Right lung (tissue), 5 donors: ENCODE results near the gene RASL10B. TPM values are rescaled to one million over a fixed set of nuclear protein-coding genes. Genes with fewer than 3 reads are reported as not detected.
A peak's percentile ranks its signal among the peaks of the same experiment; 100 is the strongest.
"Not testable (repeated sequence)": the region's sequence is repeated elsewhere in the genome, so short reads cannot be mapped to it uniquely, and the experiment has no call there.

Experiments used
- DNase-seq, 2 donors: peaks; one replicate each; pipeline ENCODE4 v3.0.0-alpha.2; 2013
- polyA plus RNA-seq, 5 donors: library from polyadenylated mRNA; unstranded; fragments of 120-200 nt; gene quantifications; one replicate each; pipeline versions ENCODE4 v1.2.1 to v1.2.3, GENCODE V29; 2013; ENCODE audit warnings: inconsistent platforms in 1 of 5, low replicate concordance in 1 of 5; ENCODE audit not compliant: insufficient read length in 5 of 5, insufficient read depth in 1 of 5

Gene RASL10B
- polyA plus RNA-seq, 5 donors, result 2.2 to 3.8 (median 3.0) TPM

DNA sequence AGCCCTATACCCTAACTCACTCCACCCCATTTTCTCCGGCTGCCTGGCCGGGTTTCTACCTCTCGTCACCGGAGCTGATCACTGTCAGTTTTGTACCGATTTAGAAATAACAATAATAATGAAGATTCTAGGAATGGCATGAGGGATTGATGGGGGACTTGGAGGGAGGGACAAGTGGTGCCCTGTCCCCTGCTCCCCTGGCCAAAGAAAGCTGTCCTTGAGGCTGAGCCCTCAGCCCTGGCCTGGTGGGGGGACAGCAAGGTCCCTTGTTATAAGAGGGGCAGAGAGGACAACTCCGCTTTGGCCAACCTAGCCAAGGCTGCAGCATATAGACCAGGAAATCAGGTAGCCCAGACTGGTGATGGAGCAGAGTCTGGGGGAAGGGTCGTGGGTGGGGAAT is 11.1 kb downstream of the RASL10B start:
- no peak for DNase-seq

DNA sequence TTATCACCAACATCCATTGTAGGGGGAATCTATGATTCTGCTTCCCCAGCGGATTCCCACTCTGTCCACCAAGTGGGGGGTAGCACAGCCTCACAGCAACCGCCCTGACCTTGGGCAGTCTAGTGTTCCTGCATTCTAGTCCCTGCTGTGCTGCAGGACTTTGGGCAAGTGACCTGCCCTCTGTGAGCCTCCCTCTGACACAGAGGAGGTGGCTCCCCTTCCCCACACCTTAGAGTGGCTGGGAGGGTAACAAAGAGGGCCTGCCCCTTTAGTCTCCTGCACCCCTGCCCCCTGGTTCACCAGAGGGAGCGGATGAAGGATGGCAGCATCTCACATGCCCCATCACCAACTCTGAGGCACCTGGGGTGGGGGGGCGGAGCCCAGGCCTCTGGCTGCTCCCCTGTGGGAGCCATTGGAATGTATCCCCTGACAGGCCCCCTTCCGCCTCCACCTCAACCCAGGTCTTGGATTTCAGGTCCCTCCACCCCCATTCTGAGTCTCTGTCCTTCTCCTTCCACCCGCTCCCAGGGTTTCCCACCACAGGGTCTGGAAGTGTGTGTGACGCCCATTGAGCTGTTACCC is 11.5 kb downstream of the RASL10B start:
- no peak for DNase-seq

DNA sequence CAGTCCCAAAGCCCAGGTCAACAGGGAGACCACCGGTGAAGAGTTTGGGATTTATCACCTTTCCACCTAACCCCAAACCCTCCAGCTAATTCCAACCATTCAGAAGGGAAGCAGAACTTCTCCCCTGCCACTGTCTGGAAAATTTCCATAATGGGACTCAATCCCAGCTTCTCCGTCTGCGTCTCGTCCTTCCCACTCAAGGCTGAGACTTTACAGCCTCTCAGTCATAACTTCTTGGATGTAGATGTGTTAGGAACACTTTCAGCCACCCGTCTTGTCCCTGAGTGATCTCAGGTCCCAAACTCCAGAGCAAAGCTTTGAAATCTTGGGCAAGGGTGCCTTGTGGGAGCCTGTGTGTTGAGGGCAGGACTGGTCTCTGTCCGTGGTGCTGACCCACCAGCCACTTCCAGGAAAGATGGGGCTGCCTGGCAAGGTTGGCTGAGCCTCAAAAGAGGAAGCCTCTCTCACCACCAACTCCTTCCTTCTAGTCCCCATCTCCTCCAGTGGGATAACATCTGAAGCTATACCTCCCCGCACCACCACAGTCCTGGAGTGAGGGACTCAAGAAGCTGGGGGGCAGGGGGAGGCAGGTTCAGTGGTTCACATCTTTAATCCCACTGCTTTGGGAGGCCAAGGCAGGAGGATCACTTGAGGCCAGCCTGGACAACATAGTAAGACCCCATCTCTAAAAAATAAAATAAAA is 12.3 kb downstream of the RASL10B start:
- DNase-seq, result no peak

DNA sequence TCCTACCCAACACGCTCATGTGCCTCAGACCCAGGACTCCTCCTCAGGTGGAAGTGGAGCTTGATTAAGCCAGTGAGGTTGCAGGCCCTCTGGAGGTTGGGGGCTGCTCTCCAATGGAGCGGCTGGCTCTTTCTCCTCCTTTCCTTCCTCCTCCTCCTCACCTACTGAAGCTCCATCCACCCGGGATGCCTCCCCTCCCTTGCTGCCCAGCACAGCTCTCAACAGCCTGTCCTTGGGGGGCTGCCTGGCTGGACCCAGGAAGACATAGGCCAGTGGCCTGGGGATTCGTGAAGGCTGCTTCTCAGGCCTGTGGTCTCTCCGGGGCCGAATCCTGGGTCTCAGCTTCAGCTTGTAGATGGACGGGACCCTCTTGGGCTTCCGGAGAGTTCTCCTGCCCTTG is 13.4 kb downstream of the RASL10B start:
- DNase-seq, result no peak

- DNase-seq, result no peak
Observed at GRCh38 chr17:35745246-35745645, 13.8 kb downstream of the RASL10B start.

DNA sequence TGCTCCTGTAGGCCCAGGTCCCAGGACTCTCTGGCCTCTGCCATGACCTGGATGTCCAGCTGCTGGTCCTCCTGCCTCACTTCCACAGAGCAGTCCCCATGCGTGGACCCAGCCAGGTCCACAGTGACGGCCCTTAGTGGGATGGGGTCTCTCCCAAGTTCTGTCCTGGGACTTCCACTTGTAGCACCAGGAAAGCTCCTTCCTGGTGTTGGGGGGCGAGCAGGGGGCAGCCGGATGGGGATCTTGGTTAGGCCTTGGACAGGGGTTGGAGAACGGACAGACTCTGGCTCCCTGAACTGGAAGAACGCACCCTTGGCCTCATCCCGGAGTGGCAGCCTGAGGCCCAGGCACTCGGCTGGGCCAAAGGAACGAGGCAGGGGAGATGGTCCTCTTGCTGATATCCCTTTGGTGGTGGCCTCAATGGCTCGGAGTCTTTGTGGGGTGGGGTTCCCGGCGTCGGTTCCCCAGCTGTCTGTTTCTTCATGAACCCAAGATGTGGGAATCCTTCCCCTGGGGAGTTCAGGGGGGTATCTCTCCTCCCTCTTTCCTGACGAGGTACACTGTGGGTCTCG is 14.4 kb downstream of the RASL10B start:
- no peak for DNase-seq

- DNase-seq, result peak; percentile 58 to 74
Observed at GRCh38 chr17:35747540-35748017, 16.1 kb downstream of the RASL10B start.

DNA sequence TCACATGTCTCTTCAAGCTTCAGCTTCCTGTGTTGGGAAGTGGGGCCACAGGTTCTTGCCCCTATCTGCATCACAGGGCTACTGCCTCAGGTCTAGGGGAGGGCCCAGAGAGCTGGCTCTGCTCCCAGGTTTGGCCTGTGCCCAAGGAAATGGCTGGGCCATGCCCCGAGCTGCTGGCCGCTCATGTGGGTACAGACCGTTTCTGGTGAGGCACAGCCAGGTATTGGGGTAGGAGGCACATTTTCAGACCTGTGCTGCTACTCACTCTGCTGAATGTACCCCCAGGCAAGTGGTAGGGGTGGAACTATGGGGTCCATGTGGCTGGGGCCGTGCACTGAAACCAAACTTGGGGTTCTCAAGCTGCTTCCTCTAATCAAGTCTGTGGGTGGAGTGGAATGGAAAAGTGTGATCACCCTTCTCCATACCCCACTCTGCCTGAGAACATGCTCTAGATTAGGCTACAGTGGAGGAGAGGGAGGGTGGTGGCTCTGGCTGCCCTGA is 17.0 kb downstream of the RASL10B start:
- no peak for DNase-seq

GRCh38 chr17:35748979-35749378 is 17.5 kb downstream of the RASL10B start:
- no peak for DNase-seq

DNA sequence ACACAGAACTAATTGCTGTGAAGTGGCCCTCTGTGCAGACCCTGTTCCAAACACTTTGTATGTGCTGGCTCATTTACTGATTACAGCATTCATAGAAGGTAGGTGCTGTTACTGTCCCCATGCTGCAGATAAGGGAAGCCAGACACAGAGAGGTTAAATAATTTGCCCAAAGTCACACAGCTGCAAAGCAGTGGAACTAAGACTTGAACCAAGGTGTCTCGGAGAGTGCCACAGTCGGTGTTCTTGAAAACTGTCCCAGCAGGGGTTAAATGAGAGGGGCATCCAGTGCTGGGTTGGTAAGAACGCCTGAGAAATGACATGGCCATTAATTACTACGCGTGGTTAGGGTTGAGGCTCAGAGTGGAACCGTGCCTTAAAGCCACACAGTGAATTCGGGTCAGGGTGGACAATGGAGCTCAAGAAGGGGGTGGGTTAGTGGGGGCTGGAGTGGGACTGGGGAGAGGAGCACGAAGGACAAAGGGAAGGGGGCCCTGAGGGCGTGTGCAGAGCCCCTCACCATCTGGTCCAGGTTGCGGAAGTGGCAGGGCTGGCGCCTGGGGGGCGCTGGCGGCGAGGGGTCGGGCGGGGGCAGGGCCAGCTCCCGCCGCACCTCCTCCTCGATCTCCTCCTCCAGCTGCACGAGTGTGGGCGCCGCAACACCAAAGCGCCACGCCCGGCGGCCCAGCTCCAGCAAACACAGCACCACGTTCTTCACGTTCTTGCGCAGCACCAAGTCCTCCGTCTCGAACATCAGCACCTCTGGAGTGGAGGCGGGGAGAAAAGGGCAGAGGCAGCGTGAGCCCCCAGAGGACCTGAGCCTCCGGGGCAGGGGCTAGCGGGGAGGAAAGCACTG is 18.3 kb downstream of the RASL10B start:
- DNase-seq, result no peak

- DNase-seq, result no peak
Observed at GRCh38 chr17:35750526-35751395, 19.3 kb downstream of the RASL10B start.

DNA sequence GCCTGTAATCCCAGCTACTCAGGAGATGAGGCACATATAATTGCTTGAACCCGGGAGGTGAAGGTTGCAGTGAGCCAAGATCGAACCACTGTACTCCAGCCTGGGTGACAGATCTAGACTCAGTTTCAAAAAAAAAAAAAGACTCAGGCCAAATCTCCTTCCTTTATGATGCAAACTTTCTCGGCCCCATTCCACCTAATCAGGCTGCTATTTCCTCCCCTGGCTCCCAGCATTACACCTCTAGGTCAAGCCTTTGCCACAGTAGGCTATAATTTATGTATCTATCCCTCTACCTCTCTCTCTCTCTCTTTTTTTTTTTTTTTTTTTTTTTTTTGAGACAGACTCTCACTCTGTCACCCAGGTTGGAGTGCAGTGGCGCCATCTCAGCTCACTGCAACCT is 20.1 kb downstream of the RASL10B start:
- DNase-seq, result not testable (repeated sequence)

DNA sequence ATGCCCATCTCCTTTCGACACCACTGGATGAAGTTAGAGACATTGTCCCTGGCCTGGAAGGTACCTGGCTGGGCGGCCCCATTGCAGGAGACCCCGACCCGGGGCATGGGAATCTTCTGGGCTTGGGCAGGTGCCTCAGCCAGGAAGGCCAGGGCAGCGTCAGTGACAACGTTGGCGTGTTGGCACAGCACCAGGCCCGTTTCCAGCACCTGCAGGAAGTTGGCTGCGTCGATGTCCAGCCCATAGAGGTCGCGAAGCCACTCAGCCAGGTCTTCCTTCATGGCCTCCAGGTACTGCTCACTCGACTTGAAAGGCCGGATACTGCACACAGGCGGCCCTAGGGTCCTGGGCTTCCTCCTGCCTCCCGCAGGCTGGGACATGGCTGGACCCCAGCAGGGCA is 21.0 kb downstream of the RASL10B start:
- DNase-seq, result no peak

- DNase-seq, result no peak
Observed at GRCh38 chr17:35752945-35753764, 21.7 kb downstream of the RASL10B start, which contains the start of gene GAS2L2. Gene GAS2L2, minus strand, starts transcription at chr17:35753239. Its CDS starts 389 bp downstream, at chr17:35752850.

GRCh38 chr17:35757243-35757642 is 25.8 kb downstream of the RASL10B start:
- no peak for DNase-seq

DNA sequence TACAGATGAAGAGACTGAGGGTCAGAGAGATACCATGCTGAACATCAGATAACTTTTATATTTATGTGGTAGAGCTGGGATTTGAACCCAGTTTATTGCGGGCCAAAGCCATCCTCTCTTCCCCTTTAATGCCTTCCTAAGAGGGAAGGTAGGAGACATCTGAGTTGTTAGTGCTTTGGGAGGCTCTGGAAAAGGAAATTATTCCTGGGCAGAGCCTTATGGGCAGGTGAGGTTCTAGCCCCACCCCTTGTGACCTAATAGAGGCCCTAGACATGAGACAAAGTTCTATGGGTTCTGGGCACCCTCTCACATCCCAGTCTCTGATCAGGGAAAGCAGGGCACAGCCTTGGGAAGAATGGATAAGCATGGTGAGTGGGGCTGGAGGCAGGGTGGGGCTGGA is 29.1 kb downstream of the RASL10B start, which contains the start of gene C17orf50:
TSS of gene C17orf50 (plus strand) at position 301 of the 400 bp plus-strand sequence. CDS start at position 356, 55 bp downstream.
- no peak for DNase-seq

DNA sequence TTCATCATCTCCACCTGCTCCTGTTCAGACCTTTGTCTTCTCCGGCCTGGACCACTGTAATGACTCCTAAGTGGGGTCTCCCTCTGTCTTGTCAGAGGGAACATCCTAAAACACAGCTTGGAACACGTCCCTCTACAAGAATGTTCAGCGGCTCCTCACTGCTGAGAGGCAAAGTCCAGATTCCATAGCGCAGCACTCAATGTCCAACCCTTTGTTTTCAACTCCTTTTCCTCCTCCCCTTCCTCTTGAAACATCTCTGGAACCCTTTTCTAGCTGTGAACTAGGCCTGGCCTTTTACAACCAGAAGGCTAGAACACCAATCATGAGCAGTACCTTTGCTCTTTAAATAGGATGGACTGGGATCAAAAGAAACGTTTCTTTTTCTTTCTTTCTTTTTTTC is 30.2 kb downstream of the RASL10B start:
- no peak for DNase-seq

GRCh38 chr17:35763767-35764122 is 32.3 kb downstream of the RASL10B start:
- DNase-seq, result no peak

GRCh38 chr17:35764123-35764991 is 32.9 kb downstream of the RASL10B start:
- DNase-seq, result peak; percentile 86 to 89
